HEK293 (cell line): ENCODE results near the gene CALCOCO2.

Experiments used
- CTCF ChIA-PET: fragments of 350-600 bp; formaldehyde crosslinking; extraction: SDS; loops from one replicate; lab custom pipeline; 2021; ENCODE audit warnings: antibody characterized with exemption; lab: Yijun Ruan, JAX
- POLR2A ChIA-PET: fragments of 300-600 bp; formaldehyde crosslinking; extraction: SDS; loops from one replicate; lab custom pipeline; 2020; ENCODE audit warnings: antibody characterized with exemption, inconsistent platforms; lab: Yijun Ruan, JAX
- H3K27ac ChIP-seq: fragments of 200-500 bp; sonication (Bioruptor generic); 2 replicates; pipeline ENCODE4 v1.5.1; 2014; ENCODE audit warnings: low read depth, low read length, control low read depth, inconsistent platforms; ENCODE audit errors: extremely low read depth
- H3K36me3 ChIP-seq, 2 experiments: fragments of 200-500 bp in 1 of 2; sonication (Bioruptor generic) in 1 of 2; 1 replicate in 1 of 2; 2 replicates in 1 of 2; pipeline ENCODE4 v1.5.1; 2014 to 2017; ENCODE audit warnings: inconsistent platforms in 2 of 2, low read length in 2 of 2; ENCODE audit not compliant: control insufficient read depth in 2 of 2, insufficient read depth in 1 of 2
- H3K4me1 ChIP-seq: fragments of 200-500 bp; sonication (Bioruptor generic); 2 replicates; pipeline ENCODE4 v1.5.1; 2014; ENCODE audit warnings: mild to moderate bottlenecking, low read length, inconsistent platforms; ENCODE audit not compliant: control insufficient read depth, insufficient read depth
- H3K4me3 ChIP-seq: 2 replicates; pipeline ENCODE4 v1.5.1; 2011; ENCODE audit warnings: low read depth, mild to moderate bottlenecking, control low read depth, low read length, moderate library complexity
- H3K9me3 ChIP-seq: fragments of 200-500 bp; sonication (Bioruptor generic); 2 replicates; pipeline ENCODE4 v1.5.1; 2014; ENCODE audit warnings: low read depth, low read length, inconsistent platforms; ENCODE audit not compliant: control insufficient read depth, insufficient read depth
- BCL6B ChIP-seq: fragments of 450-650 bp; formaldehyde crosslinking; IDR thresholded peaks from 2 replicates; pipeline ENCODE4 v1.5.1; 2017; ENCODE audit warnings: missing biosample characterization, missing genetic modification characterization
- ZNF146 ChIP-seq: fragments of 450-650 bp; formaldehyde crosslinking; IDR thresholded peaks from 2 replicates; pipeline ENCODE4 v1.5.1; 2016; ENCODE audit warnings: missing biosample characterization, missing genetic modification characterization
- ZNF26 ChIP-seq: fragments of 450-650 bp; formaldehyde crosslinking; IDR thresholded peaks from 2 replicates; pipeline ENCODE4 v1.5.1; 2016; ENCODE audit warnings: missing biosample characterization, missing genetic modification characterization
- ZNF654 ChIP-seq: fragments of 450-650 bp; formaldehyde crosslinking; IDR thresholded peaks from 2 replicates; pipeline ENCODE4 v1.5.1; 2016; ENCODE audit warnings: low read depth, missing biosample characterization, missing genetic modification characterization
- ZNF792 ChIP-seq: fragments of 450-650 bp; formaldehyde crosslinking; IDR thresholded peaks from 2 replicates; pipeline ENCODE4 v1.5.1; 2016; ENCODE audit warnings: missing biosample characterization, missing genetic modification characterization
- TF ChIP-seq, protein P1 (sequence below): fragments of 450-650 bp; formaldehyde crosslinking; IDR thresholded peaks from 2 replicates; pipeline ENCODE4 v1.5.1; 2016; ENCODE audit warnings: missing biosample characterization, missing genetic modification characterization
- TF ChIP-seq, protein P2 (sequence below): fragments of 450-650 bp; formaldehyde crosslinking; IDR thresholded peaks from 2 replicates; pipeline ENCODE4 v1.5.1; 2016; ENCODE audit warnings: missing biosample characterization, missing genetic modification characterization, low read depth
- TF ChIP-seq, protein P3 (sequence below): fragments of 450-650 bp; formaldehyde crosslinking; IDR thresholded peaks from 2 replicates; pipeline ENCODE4 v1.5.1; 2016; ENCODE audit warnings: missing biosample characterization, missing genetic modification characterization, low read depth
- TF ChIP-seq, protein P4 (sequence below): fragments of 450-650 bp; formaldehyde crosslinking; IDR thresholded peaks from 2 replicates; pipeline ENCODE4 v1.5.1; 2016; ENCODE audit warnings: missing biosample characterization, missing genetic modification characterization

CALCOCO2 gene

DNA sequence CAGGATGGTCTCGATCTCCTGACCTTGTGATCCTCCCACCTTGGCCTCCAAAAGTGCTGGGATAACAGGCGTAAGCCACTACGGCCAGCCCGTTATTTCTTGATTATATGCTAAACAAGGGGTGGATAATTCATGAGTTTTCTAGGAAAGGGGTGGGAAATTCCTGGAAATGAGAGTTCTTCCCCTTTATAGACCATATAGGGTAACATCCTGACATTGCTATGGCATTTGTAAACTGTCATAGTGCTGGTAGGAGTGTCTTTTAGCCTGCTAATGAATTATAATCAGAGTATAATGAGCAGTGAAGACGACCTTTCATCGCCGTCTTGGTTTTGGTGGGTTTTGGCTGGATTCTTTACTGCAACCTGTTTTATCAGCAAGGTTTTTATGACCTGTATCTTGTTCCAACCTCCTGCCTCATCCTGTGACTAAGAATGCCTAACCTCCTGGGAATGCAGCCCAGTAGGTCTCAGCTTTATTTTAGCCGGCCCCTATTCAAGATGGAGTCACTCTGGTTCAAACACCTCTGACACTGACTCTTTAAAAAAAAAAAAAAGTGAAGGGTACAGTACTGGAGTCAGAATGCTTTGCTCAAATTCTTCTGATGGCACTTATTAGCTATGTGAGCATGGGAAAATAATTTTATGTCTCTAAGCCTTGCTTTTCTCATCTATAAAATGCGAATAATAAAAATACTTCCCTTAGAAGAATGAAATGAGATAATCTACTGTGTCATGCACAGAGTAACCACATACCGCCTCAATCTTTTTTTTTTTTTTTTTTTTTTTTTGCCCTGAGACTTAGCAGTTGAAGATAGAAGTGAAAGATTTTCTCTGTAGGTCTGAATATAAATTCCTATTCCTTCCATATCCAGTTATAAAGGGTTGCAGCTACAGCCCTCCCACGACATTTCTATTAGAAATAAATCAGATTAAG lies 5.1 kb upstream of the CALCOCO2 start (continued):
- TF ChIP-seq, protein P1, sequence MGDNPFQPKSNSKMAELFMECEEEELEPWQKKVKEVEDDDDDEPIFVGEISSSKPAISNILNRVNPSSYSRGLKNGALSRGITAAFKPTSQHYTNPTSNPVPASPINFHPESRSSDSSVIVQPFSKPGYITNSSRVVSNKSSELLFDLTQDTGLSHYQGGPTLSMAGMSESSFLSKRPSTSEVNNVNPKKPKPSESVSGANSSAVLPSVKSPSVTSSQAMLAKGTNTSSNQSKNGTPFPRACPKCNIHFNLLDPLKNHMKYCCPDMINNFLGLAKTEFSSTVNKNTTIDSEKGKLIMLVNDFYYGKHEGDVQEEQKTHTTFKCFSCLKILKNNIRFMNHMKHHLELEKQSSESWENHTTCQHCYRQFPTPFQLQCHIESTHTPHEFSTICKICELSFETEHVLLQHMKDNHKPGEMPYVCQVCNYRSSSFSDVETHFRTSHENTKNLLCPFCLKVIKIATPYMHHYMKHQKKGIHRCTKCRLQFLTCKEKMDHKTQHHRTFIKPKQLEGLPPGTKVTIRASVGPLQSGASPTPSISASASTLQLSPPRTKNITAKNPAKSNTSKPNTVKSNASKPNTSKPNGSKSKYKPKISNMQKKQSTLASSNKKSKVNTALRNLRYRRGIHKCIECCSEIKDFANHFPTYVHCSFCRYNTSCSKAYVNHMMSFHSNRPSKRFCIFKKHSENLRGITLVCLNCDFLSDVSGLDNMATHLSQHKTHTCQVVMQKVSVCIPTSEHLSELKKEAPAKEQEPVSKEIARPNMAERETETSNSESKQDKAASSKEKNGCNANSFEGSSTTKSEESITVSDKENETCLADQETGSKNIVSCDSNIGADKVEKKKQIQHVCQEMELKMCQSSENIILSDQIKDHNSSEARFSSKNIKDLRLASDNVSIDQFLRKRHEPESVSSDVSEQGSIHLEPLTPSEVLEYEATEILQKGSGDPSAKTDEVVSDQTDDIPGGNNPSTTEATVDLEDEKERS (tag by site-specific recombination) = no peak
- TF ChIP-seq, protein P2, sequence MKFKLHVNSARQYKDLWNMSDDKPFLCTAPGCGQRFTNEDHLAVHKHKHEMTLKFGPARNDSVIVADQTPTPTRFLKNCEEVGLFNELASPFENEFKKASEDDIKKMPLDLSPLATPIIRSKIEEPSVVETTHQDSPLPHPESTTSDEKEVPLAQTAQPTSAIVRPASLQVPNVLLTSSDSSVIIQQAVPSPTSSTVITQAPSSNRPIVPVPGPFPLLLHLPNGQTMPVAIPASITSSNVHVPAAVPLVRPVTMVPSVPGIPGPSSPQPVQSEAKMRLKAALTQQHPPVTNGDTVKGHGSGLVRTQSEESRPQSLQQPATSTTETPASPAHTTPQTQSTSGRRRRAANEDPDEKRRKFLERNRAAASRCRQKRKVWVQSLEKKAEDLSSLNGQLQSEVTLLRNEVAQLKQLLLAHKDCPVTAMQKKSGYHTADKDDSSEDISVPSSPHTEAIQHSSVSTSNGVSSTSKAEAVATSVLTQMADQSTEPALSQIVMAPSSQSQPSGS (tag by site-specific recombination) = no peak

DNA sequence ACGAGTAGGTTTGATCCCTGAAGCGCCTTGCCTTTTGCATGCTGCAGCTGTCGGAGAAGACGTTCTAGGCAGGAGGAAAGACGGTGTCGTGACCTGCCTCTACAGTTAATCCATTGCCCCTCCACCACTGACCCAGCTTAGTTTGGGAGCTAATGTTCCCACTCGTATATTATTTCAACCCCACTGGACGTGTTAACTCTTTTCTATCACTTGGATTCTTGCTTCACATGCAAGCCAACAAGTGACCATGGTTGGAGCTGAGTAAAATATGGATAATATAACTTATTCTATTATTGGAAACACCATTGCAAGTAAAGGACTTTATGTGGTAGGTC lies 681 bp downstream of the CALCOCO2 start:
- H3K9me3 ChIP-seq = no peaks in the 10 kb centered on the region
- TF ChIP-seq, protein P3, sequence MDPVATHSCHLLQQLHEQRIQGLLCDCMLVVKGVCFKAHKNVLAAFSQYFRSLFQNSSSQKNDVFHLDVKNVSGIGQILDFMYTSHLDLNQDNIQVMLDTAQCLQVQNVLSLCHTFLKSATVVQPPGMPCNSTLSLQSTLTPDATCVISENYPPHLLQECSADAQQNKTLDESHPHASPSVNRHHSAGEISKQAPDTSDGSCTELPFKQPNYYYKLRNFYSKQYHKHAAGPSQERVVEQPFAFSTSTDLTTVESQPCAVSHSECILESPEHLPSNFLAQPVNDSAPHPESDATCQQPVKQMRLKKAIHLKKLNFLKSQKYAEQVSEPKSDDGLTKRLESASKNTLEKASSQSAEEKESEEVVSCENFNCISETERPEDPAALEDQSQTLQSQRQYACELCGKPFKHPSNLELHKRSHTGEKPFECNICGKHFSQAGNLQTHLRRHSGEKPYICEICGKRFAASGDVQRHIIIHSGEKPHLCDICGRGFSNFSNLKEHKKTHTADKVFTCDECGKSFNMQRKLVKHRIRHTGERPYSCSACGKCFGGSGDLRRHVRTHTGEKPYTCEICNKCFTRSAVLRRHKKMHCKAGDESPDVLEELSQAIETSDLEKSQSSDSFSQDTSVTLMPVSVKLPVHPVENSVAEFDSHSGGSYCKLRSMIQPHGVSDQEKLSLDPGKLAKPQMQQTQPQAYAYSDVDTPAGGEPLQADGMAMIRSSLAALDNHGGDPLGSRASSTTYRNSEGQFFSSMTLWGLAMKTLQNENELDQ (tag by site-specific recombination) = no peak
- peak; percentile 82 for TF ChIP-seq ZNF146 (tag by site-specific recombination)
- TF ChIP-seq BCL6B (tag by site-specific recombination) = no peak
- TF ChIP-seq, all 188 proteins: peak for 1
- Histone ChIP-seq H3K36me3 (peaks cover 0 to 5% of the 10 kb centered on the region in 2 experiments; a peak in 1 of 3 replicates), H3K27ac (peak overlapping the region; percentile 56; the same call in 1 of the 2 replicates), H3K4me3 (peak overlapping the region; percentile 74), H3K4me1 (0 out of 2 replicates have a peak, but pooled peaks cover 2% of the 10 kb centered on the region)
- POLR2A ChIA-PET = interaction anchor here (0.6 to 1.2 kb wide), 4 partner anchors 16 to 185 kb away, joined by 3 to 5 read pairs (median 4); partner anchors contain the start of gene ATP5MC1
- CTCF ChIA-PET = interaction anchor here (0.6 to 1.4 kb wide), 5 partner anchors 11 to 160 kb away, joined by 3 to 11 read pairs (median 3); no protein-coding TSS in a partner anchor

GRCh38 chr17:48834973-48835372 lies 4.1 kb downstream of the CALCOCO2 start:
- Histone ChIP-seq H3K4me3 (no peak overlapping the region), H3K9me3 (no peaks in the 10 kb centered on the region), H3K27ac (no peak overlapping the region), H3K36me3 (peaks cover 0 to 5% of the 10 kb centered on the region in 2 experiments; a peak in 2 of 3 replicates), H3K4me1 (0 out of 2 replicates have a peak, but pooled peaks cover 2% of the 10 kb centered on the region)
- TF ChIP-seq ZNF654 (tag by site-specific recombination) (no peak), ZNF792 (tag by site-specific recombination) (no peak), ZNF26 (no peak)
- TF ChIP-seq, protein P4, sequence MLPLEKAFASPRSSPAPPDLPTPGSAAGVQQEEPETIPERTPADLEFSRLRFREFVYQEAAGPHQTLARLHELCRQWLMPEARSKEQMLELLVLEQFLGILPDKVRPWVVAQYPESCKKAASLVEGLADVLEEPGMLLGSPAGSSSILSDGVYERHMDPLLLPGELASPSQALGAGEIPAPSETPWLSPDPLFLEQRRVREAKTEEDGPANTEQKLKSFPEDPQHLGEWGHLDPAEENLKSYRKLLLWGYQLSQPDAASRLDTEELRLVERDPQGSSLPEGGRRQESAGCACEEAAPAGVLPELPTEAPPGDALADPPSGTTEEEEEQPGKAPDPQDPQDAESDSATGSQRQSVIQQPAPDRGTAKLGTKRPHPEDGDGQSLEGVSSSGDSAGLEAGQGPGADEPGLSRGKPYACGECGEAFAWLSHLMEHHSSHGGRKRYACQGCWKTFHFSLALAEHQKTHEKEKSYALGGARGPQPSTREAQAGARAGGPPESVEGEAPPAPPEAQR (tag by site-specific recombination) = no peak
- POLR2A ChIA-PET = no interaction called here
- CTCF ChIA-PET = interaction anchor here (0.7 to 3.9 kb wide), 11 partner anchors 13 to 246 kb away, joined by 3 to 19 read pairs (median 3); no protein-coding TSS in a partner anchor
